Measurements from ENCODE around the gene TPX2. TPM values are rescaled to one million over a fixed set of nuclear protein-coding genes. Genes with fewer than 3 reads are reported as not detected.

TPX2 gene
- polyA plus RNA-seq, 1 of the 3 experiments (the other 2 are of a cell fraction) = 17.1 TPM

DNA sequence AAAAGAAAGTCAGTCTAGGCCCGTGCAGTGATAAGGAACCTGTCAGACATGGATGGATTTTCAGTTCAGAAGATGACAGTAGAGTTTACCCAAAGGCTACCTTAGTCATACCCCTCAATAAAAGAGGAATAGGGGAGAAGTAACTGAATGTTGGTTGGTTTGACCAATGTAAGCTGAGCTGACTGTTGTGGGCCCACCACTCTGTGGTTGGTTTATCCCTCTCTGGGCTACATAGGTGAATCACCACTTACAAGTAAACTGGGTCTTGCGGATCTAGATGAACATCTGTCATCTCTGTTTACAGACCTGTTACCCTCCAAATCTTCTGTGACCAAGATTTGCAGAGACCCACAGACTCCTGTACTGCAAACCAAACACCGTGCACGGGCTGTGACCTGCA lies 42.9 kb downstream of the TPX2 start:
- no peaks in the 10 kb centered on the region for H4K20me1 ChIP-seq (ENCODE audit: insufficient read depth)
- peaks cover 55 to 59% of the 10 kb centered on the region in 2 experiments for H3K36me3 ChIP-seq (replicated peaks in 1 of 2; ENCODE audit: control insufficient read depth in 1 of 2, insufficient read depth in 2 of 2, low read length in 1 of 2)
- no peaks in the 10 kb centered on the region for H3K27me3 ChIP-seq (ENCODE audit: insufficient read depth)
- no peak for TF ChIP-seq USF1 (IDR thresholded peaks at IDR 0.05; ENCODE audit: borderline replicate concordance, low read depth)
- no peak for TF ChIP-seq RCOR1 (IDR thresholded peaks at IDR 0.05; ENCODE audit: low read length)
- H3K27ac ChIP-seq (ENCODE audit: low read depth in 2 of 2, low read length in 1 of 2) = no peak overlapping the region
- peaks cover 11% of the 10 kb centered on the region for H3F3A ChIP-seq (replicated peaks; ENCODE audit: insufficient read depth)
- H3K79me2 ChIP-seq (ENCODE audit: insufficient read depth) = peaks cover 41% of the 10 kb centered on the region; the same call in 1 of the 2 replicates
- no peak overlapping the region for H3K9ac ChIP-seq
- 0 out of 4 replicates have a peak, but pooled peaks cover 0 to 8% of the 10 kb centered on the region in 2 experiments for H3K4me1 ChIP-seq (ENCODE audit: control insufficient read depth in 1 of 2, insufficient read depth in 2 of 2, low read depth in 1 of 2, low read length in 1 of 2)
- H3K9me3 ChIP-seq = no peaks in the 10 kb centered on the region
- H2AFZ ChIP-seq (ENCODE audit: low read depth) = no peak overlapping the region; the same call in 1 of the 2 replicates
- DNase-seq = no peak
- ChIA-PET POLR2A (no interaction called here), CTCF (interaction anchor here (0.7 to 1.4 kb wide), 3 partner anchors 22 to 169 kb away, joined by 3 to 4 read pairs (median 3); no protein-coding TSS in a partner anchor)
- no peak overlapping the region for H3K4me2 ChIP-seq
- no peak overlapping the region for H3K4me3 ChIP-seq (ENCODE audit: low read depth in 2 of 2, low read length in 1 of 2)
- WGBS (ENCODE audit: low lambda C conversion rate) = 100% methylated on average over 4 of the region's 4 CpGs
- H3K9me2 ChIP-seq = no peaks in the 10 kb centered on the region

DNA sequence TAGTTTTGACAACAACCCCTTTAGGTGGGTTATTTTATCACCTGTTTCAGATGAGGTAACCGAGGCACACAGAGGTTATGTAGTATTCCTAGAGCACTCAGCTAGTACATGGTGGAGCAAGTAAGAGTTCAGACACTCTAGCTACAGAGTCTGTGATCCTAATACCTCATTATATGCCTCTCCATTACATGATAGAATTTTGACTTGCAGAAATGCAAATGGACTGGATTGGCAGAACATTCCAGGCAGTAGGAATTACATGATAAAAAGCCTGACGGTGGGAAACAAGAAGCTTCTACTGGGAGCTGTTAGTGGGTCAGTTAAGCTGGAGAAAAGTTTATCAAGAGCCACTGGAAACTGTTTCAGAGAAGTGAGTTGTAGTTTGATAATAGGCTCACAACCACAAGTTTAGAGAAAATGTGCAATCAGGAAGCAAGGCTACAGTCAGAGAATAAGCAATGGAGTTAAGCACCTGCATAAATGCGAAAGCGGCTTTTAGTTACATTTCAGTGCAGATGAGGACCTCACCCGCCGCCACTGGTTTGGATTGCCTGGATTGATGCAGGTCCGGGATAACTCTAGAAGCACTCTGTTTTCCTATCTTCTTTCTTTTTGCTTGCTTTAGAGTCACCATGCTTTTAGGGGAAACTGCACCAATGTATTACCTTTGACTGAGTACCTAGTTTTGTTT lies 45.4 kb downstream of the TPX2 start:
- H3K4me2 ChIP-seq = no peak overlapping the region
- H3K36me3 ChIP-seq (replicated peaks in 1 of 2; ENCODE audit: control insufficient read depth in 1 of 2, insufficient read depth in 2 of 2, low read length in 1 of 2) = peaks cover 43 to 54% of the 10 kb centered on the region in 2 experiments
- no peak overlapping the region for H3K4me3 ChIP-seq (ENCODE audit: low read depth in 2 of 2, low read length in 1 of 2)
- CTCF ChIA-PET = interaction anchor here (0.8 kb wide), 1 partner anchor 39 kb away, joined by 4 read pairs; no protein-coding TSS in a partner anchor
- TF ChIP-seq JUND (IDR thresholded peaks at IDR 0.05) (no peak), TAF1 (IDR thresholded peaks at IDR 0.05; ENCODE audit: borderline replicate concordance, low read depth, low read length) (no peak), GABPA (IDR thresholded peaks at IDR 0.05; ENCODE audit: low read depth) (no peak), NRF1 (IDR thresholded peaks at IDR 0.05; ENCODE audit: low read depth, low read length) (no peak), POLR2AphosphoS5 (IDR thresholded peaks at IDR 0.05; ENCODE audit: low read depth, low read length) (no peak), YY1 (IDR thresholded peaks at IDR 0.05; ENCODE audit: low read depth) (no peak), NFIC (IDR thresholded peaks at IDR 0.05; ENCODE audit: borderline replicate concordance) (no peak), USF1 (IDR thresholded peaks at IDR 0.05; ENCODE audit: borderline replicate concordance, low read depth) (no peak)
- TF ChIP-seq, protein P1, sequence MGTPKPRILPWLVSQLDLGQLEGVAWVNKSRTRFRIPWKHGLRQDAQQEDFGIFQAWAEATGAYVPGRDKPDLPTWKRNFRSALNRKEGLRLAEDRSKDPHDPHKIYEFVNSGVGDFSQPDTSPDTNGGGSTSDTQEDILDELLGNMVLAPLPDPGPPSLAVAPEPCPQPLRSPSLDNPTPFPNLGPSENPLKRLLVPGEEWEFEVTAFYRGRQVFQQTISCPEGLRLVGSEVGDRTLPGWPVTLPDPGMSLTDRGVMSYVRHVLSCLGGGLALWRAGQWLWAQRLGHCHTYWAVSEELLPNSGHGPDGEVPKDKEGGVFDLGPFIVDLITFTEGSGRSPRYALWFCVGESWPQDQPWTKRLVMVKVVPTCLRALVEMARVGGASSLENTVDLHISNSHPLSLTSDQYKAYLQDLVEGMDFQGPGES (IDR thresholded peaks at IDR 0.05; ENCODE audit: low read depth, low read length) = no peak
- TF ChIP-seq, protein P2, sequence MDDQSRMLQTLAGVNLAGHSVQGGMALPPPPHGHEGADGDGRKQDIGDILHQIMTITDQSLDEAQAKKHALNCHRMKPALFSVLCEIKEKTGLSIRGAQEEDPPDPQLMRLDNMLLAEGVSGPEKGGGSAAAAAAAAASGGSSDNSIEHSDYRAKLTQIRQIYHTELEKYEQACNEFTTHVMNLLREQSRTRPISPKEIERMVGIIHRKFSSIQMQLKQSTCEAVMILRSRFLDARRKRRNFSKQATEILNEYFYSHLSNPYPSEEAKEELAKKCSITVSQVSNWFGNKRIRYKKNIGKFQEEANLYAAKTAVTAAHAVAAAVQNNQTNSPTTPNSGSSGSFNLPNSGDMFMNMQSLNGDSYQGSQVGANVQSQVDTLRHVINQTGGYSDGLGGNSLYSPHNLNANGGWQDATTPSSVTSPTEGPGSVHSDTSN (IDR thresholded peaks at IDR 0.05) = no peak
- POLR2A ChIA-PET = interaction anchor here (0.9 kb wide), 1 partner anchor 14 kb away, joined by 4 read pairs; no protein-coding TSS in a partner anchor
- H3K9ac ChIP-seq = no peak overlapping the region
- peaks cover 11% of the 10 kb centered on the region for H3F3A ChIP-seq (replicated peaks; ENCODE audit: insufficient read depth)
- no peak for DNase-seq
- peaks cover 48% of the 10 kb centered on the region; the same call in 1 of the 2 replicates for H3K79me2 ChIP-seq (ENCODE audit: insufficient read depth)
- H4K20me1 ChIP-seq (ENCODE audit: insufficient read depth) = no peaks in the 10 kb centered on the region; the same call in 1 of the 2 replicates
- no peaks in the 10 kb centered on the region for H3K27me3 ChIP-seq (ENCODE audit: insufficient read depth)
- H3K9me2 ChIP-seq = no peaks in the 10 kb centered on the region
- no peak overlapping the region for H3K27ac ChIP-seq (ENCODE audit: low read depth in 2 of 2, low read length in 1 of 2)
- WGBS (ENCODE audit: low lambda C conversion rate) = 98% methylated on average over 7 of the region's 7 CpGs
- H3K4me1 ChIP-seq (ENCODE audit: control insufficient read depth in 1 of 2, insufficient read depth in 2 of 2, low read depth in 1 of 2, low read length in 1 of 2) = 0 out of 4 replicates have a peak, but pooled peaks cover 0 to 8% of the 10 kb centered on the region in 2 experiments
- H3K9me3 ChIP-seq = no peaks in the 10 kb centered on the region
- no peak overlapping the region for H2AFZ ChIP-seq (ENCODE audit: low read depth)
